ENCODE measurements around the gene DSE.

- TF ChIP-seq HDGF (IDR thresholded peaks at IDR 0.05; ENCODE audit: borderline replicate concordance) (no peak), FOXK2 (IDR thresholded peaks at IDR 0.05) (no peak), SP1 (IDR thresholded peaks at IDR 0.05) (no peak), PKNOX1 (IDR thresholded peaks at IDR 0.05) (no peak), BHLHE40 (IDR thresholded peaks at IDR 0.05; ENCODE audit: borderline replicate concordance) (no peak), TARDBP (IDR thresholded peaks at IDR 0.05) (no peak)
Observed at GRCh38 chr6:116349216-116349615, 21.5 kb upstream of the DSE start.
